ELF-1 (cell line): ENCODE measurements around the gene LYRM9.
"Not testable (repeated sequence)": the region's sequence is repeated elsewhere in the genome, so short reads cannot be mapped to it uniquely, and the experiment has no call there.

Experiments
- DNase-seq: peaks from one replicate; pipeline ENCODE4 v3.0.0-alpha.2; 2016; ENCODE audit warnings: low read depth, low spot score

Gene LYRM9

DNA sequence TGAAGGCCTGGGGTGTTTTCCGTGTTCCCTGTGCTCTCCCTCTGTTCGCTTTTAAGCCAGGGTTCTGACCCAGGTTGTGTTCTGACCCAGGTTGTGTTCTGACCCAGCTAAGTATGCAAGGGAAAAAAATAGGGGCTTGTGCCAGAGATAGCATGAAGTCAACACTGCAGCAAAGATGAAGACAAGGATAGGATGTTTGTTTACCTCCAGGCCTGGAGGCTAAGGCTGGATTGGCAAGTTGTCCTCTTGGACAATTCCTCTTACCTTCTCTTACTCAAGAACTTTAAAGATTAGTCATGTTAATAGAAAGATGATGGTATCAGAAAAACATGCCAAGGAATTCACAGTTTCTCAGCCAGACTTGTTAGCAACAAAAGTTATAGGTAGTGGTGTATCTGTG lies 19.4 kb downstream of the LYRM9 start:
- DNase-seq = no peak

DNA sequence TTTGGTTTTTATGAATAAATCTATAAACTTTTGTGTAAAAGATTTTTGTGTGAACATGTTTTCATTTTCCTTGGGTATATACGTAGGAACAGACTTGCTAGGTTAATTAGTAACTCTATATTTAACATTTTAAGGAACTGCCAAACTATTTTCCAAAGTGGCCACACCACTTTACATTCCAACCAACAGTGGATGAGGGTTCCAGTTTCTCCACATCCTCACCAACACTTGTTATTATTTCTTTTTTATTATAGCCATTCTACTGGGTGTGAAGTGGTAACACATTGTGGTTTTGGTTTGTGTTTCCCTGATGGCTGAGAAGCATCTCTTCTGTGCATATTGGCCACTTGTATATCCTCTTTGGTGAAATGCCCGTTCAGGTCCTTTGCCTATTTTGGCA lies 20.0 kb downstream of the LYRM9 start:
- no peak for DNase-seq

DNA sequence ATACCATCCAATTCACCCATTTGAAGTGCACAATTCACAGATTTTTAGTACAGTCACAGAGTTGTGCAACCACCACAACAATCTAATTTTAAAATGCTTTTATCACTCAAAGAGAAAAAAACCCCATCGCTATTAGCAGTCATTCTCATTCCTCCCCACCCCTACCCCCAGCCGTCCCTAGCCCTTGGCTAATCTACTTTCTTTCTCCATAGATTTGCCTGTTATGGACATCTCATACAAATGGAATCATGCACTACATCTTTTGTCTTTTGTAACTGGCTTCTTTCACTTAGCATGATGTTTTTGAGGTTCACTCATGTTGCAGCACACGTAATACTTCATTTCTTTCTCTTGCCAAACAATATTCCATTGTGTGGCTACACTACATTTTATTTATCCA lies 20.4 kb downstream of the LYRM9 start:
- DNase-seq = no peak

DNA sequence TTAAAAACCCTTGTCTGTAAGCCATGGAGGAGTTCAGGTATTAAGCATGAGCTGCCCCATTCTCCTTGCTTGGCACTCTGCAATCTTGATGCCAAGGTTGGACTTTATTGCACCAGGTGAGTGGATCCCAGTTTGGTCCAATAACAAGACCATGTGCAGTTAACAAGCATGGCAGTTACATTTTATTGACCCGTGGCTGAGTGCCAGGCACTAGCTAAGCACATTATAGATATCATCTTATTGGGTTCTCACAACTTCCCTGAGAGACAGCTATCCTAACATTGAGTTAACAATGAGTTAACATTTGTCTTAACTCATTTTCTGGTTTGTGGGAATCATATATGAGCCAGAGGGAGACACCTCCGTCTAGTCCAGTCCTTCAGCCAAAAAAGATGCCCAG lies 21.8 kb downstream of the LYRM9 start:
- DNase-seq = no peak

DNA sequence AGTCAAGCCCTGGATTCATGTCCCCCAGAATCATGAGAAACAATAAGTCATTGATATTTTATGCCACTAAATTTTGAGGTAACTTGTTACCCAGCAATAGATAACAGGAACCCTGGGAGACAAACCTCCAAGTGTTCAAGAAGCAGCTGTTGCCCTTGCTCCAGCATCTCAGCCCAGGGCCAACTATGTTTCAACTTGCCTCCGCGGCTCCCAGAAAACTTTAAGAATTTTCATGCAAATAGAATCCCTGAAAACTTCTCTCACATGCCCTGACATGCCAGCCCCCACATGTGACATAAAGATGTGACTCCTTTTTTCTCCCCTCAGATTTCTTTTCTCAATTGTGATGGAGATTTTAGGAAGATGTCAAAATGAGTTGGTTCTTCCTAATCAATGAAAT lies 22.8 kb downstream of the LYRM9 start:
- no peak for DNase-seq

DNA sequence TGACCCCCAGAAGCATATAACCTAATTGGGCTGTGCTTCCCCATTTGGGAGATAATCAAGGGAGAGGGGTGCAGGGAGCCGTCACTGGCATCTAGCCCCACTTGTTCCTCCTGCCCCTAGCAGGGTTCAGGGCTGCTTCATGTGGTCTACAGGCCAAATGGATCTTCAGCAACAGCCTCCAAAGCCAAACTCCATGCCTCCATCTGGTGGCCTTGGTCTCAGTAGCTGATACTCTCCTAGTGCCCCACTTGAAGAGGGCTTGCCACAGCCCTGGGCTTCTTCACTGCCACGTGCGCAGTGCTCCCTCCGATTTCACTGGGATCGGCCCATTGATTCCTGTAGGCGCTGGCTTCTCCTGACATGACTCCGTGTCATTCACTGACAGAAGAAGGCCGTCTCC lies 24.6 kb downstream of the LYRM9 start:
- no peak for DNase-seq

DNA sequence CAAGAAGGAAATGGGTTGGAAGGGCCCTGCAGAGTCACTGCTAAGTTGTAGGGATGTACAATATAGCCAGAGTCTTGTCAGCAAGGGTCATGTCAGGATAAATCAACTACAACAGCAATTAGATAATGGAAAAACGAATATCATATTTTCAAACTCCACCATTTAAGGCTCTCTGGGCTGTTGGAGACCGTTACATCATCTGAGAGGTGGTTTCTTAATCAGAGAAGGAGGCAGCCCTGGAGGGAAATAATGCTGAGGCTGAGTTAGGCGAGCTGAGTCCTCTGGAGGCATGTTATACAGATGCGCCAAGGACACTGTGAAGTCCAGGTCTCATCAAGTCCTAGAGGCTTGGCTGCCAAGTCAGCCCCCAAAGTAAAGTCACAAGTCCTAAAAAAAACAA lies 30.3 kb downstream of the LYRM9 start:
- DNase-seq = no peak

DNA sequence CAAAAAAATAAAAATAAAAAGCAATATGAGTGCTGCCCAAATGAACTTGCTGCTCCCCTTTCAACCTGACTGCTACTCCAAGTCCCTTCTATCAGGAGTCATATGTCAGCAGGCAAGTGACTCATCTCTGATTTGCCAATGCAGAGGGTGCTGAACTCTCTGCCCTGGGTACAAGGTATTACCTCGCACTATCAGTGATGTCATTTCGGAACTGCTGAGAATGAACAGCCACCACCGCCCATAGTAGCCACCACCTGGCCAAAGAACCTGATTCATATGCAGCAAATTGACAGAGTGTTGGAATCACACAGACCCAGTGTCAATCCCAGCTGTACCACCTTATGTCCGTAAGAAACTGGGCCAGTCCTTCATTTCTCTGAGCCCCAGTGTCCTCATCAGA lies 31.2 kb downstream of the LYRM9 start:
- no peak for DNase-seq

DNA sequence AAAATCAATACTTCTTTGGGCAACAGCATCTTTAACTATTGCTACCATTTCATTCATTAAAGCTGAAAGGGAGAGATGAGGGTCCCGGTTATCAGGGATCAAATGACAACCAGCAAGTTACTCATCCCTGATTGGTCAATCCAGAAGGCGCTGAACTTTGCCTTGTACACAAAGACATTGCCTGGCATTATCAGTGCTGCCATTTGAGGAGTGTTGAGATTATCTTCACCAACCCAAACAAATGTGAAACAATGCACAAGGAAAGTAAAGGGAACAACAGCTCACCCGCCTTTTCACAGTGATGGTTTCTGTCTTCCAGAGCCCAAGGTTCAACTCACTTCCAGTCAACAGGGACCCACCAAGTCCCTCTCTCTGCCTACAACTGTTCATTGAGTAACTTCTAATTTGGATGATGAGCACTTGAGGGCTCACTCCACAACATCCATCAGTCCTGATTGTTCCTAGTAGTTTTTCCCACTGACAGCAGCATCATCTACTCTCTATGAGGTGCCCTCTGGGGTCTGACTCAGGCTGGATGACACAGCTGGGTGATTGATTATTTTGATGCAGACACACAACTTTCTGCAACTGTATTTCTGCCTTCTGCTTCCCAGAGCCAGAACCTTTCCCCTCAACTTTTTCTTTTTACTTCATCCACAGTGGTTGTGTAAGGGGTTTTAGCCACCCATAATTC lies 32.0 kb downstream of the LYRM9 start:
- DNase-seq = no peak

DNA sequence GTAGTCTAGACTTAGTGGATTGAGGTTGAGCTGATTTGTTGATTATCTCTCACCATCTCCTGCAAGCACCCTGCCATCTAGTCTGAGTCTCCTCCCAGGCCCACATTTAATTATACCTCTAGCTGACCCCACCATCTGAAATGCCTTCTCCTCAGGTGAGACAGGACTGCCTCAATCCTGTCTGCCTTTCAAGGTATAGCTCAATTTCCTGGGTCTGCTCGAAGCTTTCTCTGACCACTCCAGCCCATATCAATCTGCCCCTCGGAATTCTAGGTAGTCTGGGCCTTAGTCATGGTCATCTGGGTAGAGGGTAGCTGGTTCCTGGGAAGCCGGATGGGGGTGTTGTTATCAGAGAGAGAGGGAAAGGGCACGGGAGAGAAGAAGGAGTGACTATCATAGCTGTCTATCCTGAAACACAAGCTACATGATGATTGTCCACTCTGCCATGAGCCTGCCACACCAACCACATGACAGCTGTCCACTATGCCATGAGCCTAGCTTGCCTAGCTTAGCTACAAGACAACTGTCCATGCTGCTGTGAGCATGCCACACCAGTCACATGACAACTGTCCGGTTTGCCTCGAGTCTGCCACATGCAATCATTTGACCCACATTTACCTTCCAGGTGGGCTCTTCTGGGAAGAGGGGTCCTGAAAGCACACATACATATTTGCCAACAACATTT lies 34.4 kb downstream of the LYRM9 start:
- DNase-seq = no peak

DNA sequence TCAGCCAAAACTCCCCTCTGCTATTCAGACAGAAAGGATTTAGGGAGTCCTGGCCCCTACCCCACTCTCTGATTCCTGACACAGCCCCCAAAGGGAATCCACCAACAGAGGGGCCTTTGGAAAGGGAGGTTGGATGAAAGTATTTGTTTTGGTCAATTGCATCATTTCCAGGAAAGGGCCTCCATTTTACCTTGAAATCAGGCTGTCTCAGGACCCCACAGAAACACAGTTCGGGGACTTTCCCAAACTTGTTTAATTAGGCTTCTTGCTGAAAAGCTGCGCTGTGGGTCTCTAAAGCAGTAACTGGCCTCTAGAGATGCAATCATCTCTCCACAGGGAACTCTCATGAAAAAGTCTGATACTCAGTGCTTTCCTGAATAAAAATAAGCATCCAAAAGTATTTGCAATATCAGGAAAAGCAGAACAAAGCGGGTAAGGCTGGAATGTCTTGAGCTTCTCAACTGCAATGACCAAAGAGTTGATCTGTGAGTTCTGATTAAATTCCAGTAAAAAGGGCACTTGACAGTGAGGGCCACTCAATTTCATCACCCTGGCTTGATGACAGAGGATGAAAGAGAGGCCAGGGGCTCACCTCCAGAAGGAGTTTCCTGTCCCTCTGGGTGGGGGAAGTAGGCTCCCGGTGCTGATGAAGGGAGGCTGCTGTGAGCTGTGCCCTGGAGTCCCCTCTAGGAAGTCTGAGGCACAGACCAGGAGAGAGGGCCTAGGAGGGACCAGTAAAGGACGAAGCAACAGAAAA lies 36.3 kb downstream of the LYRM9 start:
- no peak for DNase-seq

DNA sequence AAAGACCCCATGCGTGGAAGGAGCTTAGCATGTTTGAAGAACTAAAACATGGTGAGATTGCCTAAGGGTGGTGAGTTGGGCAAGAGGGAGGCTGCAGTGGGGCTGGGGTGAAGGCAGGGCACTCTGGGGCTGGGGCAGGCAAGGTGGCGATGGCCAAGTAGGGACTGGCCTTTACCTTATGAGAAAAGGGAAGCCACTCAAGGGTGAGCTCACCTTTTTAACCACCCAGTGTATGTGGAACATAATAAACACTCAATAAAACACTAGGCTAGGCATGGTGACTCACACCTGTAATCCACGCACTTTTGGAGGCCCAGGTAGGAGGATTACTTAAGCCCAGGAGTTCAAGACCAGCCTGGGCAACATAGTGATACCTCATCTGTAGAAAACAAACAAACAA lies 37.7 kb downstream of the LYRM9 start:
- no peak for DNase-seq

DNA sequence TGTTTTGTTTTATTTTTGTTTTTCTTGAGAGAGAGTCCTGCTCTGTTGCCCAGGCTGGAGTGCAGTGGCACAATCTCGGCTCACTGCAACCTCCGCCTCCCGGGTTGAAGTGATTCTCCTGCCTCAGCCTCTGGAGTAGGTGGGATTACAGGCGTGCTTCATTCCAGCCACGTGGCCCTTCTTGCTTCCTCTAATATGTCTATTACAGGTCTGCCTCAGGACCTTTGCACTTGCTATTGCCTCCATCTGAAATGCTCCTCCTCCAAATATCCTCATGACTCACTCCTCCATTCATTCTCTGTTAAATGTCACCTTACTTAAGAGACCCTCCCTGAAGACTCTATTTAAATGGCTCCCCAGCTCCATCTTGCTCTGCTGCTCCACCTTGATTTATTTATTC lies 39.0 kb downstream of the LYRM9 start:
- DNase-seq = no peak

DNA sequence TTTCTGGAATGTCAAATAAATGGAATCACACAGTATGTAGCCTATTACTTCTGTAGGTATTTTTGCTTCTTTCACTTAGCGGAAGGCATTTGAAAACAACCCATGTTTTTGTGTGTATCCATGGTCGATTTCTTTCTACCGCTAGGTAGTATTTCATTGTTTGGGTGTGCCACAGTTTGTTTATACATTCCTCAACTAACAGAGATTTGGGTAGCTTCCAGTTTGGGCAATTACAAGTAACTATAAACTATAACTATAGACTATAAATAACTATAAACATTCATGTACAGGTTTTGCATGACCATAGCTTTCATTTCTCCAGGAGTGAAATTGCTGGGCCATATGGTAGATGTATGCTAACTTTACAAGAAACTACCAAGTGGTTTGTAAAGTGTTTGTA lies 40.1 kb downstream of the LYRM9 start:
- no peak for DNase-seq

DNA sequence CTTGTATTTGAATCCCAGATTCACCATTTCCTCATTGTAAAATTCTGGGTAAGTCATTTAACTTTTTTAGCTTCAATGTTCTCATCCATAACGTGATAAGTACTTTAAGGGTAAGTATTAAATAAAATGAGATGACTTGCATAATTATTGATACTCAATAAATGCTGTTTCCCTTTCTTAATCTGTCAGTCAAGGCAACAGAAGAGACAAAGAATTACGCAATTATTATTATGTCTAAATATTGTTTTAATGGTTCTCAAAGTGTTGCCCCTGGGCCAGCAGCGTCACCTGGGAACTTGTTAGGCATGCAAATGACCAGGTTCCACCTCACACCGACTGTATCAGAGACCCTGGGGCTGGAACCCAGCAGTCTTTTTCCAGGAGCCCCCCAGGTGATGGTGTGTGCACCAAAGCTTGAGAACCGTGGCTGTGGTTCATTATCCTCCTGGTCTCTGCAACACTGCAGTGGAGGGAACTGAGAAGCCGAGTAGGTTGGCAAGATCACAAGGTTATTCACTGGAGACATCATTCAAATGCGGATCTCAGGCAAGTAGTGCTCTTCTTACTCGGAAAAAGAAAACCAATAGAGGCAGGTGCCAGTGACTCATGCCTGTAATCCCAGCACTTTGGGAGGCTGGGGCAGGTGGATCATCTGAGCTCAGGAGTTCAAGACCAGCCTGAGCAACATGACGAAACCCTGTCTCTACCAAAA lies 43.5 kb downstream of the LYRM9 start:
- DNase-seq = no peak

DNA sequence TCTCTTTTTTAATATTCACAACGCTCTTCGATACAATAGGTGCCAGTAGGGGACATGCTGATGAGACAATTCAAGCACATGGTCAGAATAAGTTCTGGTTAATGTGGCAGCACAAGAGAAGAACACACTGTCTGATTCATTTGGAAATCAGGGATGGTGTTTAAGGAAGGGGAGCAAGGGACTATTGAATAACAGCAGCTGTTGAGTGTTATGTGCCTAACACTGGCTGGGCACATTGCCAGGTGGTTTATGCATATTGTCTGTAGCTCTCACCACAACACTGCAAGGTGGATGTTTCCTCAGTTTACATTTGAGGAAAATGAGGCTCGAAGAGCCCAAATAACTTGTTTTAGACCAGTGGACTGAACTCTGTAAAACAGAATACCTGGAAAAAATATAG lies 44.2 kb downstream of the LYRM9 start:
- no peak for DNase-seq

DNA sequence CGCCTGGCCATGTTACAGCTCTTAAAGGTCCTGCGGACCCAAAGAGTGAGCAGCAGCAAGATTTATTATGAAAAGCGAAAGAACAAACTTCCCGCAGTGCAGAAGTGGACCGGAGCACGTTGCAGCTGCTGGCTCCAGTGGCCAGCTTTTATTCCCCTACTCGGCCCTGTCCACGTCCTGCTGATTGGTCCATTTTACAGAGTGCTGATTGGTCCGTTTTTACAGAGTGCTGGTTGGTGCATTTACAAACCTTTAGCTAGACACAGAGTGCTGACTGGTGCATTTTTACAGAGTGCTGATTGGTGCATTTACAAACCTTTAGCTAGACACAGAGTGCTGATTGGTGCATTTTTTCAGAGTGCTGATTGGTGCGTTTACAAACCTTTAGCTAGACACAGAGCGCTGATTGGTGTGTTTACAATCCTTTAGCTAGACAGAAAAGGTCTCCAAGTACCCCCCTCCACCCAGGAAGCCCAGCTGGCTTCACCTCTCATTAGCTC lies 46.3 kb downstream of the LYRM9 start:
- DNase-seq = not testable (repeated sequence)

DNA sequence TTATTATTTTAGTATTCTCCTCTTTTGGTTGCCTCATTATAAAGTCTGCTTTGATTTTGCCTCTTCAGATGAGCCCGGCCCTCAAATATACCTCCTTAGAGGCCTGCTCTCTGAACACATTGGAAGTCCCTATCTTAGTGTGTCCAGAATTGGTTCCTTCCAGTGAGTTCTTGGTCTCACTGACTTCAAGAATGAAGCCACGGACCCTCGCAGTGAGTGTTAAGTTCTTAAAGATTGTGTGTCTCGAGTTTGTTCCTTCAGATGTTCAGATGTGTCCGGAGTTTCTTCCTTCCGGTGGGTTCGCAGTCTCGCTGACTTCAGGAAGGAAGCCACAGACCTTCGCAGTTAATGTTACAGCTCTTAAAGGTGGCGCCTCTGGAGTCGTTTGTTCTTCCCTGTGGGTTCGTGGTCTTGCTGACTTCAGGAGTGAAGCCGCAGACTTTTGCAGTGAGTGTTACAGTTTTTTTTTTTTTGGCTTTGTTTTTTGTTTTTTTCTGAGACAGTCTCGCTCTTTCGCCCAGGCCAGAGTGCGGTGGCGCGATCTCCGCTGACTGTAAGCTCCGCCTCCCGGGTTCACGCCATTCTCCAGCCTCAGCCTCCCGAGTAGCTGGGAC lies 47.0 kb downstream of the LYRM9 start:
- no peak for DNase-seq

DNA sequence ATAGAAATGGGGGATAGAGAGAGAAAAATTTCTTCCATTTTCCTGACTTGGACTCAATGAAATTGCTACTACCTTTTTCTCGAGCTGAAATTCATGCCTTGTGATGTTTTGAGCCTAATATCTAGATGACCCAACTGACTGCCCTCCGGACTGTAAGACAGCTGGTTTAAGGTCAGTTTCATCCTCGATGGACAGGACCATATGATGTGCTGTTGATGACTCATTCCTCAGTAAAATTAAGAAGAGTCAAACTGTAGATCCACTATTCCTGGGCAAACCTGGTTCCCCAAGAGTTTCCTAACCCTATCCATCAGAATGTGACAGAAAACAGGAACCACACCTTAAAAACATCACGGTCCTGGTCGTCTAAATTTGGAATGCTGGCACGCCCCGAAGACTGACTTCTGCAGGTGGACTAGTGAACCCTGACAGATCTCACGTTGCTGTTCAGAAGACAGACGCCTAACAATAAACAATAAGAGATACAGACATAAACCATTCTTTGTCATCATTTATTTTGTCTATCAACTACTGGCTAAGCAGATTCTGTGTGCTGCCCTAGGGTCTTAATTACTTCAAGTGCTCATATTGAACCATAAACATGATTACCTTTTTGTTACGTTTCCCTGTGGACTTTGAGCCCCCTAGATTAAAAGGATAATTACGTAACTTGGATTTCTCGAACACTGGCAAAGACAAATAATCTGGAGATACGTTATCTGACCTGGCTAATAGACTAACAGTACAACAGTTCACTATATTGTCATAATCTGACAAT lies 47.7 kb downstream of the LYRM9 start:
- no peak for DNase-seq

DNA sequence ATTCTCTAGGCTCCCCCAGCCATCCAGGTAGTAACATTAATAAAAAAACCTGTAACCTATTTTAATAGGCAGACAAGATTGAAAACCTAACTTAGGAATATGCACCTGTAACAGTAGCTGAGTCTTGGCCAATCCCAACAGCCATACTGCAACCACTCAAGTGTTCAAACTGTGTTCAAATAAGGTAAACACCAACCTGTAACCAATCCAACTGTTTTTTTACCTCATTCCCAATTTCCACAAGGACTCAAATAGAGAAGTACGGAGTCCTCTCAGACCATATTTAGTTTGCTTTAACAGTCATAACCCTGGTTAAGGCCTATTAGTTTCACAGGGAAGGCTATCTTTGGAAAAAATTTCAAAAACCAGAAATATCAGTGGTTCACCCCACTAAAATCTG lies 52.5 kb downstream of the LYRM9 start:
- no peak for DNase-seq

DNA sequence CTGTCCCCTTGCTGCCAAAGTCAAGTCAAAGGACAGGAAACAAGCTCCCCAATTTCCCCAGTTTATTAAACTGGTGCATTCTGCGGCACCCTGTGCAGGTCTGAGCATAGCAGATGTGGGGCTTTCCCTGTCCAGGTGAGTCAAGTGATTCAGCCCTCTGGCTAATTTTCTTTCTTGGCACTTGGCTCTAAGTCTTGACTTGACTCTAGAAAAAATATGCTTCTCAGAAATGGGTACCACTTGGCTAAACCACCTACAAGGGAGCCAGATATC lies 52.8 kb downstream of the LYRM9 start:
- not testable (repeated sequence) for DNase-seq
